IPS-20b (cell line): ENCODE measurements around the gene IFT122.

ENCODE experiments used
- H3K27ac ChIP-seq: one replicate; pipeline ENCODE4 v1.5.1; 2013; ENCODE audit warnings: low read length
- H3K27me3 ChIP-seq: 2 replicates; pipeline ENCODE4 v1.6.1; 2013; ENCODE audit warnings: mild to moderate bottlenecking, low read length, inconsistent platforms; ENCODE audit not compliant: insufficient read depth
- H3K36me3 ChIP-seq: 2 replicates; pipeline ENCODE4 v1.6.1; 2013; ENCODE audit warnings: low read depth, mild to moderate bottlenecking, inconsistent platforms, low read length, moderate library complexity; ENCODE audit not compliant: insufficient read depth
- H3K4me1 ChIP-seq: 2 replicates; pipeline ENCODE4 v1.6.1; 2013; ENCODE audit warnings: mild to moderate bottlenecking, control low read depth, inconsistent platforms, low read length, moderate library complexity; ENCODE audit not compliant: insufficient read depth
- H3K4me3 ChIP-seq: 2 replicates; pipeline ENCODE4 v1.5.1; 2013; ENCODE audit warnings: mild to moderate bottlenecking, low read length, inconsistent platforms
- H3K9ac ChIP-seq: 2 replicates; pipeline ENCODE4 v1.6.1; 2013; ENCODE audit warnings: low read depth, mild to moderate bottlenecking, inconsistent platforms, low read length, moderate library complexity
- H3K9me3 ChIP-seq: 2 replicates; pipeline ENCODE4 v1.6.1; 2013; ENCODE audit warnings: mild to moderate bottlenecking, low read depth, low read length, inconsistent platforms; ENCODE audit not compliant: insufficient read depth

IFT122 gene

GRCh38 chr3:129517516-129517915, 77.5 kb downstream of the IFT122 start:
- Histone ChIP-seq H3K27ac (no peak overlapping the region), H3K36me3 (peaks cover under 1% of the 10 kb centered on the region; the same call in 1 of the 2 replicates), H3K27me3 (no peaks in the 10 kb centered on the region), H3K9me3 (no peaks in the 10 kb centered on the region), H3K4me3 (no peak overlapping the region), H3K4me1 (no peaks in the 10 kb centered on the region), H3K9ac (no peak overlapping the region)

- H3K27ac ChIP-seq = no peak overlapping the region
- no peaks in the 10 kb centered on the region for H3K27me3 ChIP-seq
- no peaks in the 10 kb centered on the region for H3K4me1 ChIP-seq
- H3K9ac ChIP-seq = no peak overlapping the region
- no peak overlapping the region for H3K4me3 ChIP-seq
- H3K9me3 ChIP-seq = no peaks in the 10 kb centered on the region
- H3K36me3 ChIP-seq = no peaks in the 10 kb centered on the region
Measured at GRCh38 chr3:129518038-129518561, 78.1 kb downstream of the IFT122 start.

GRCh38 chr3:129518581-129518980, 78.6 kb downstream of the IFT122 start:
- Histone ChIP-seq H3K27me3 (no peaks in the 10 kb centered on the region), H3K36me3 (no peaks in the 10 kb centered on the region), H3K9ac (no peak overlapping the region), H3K27ac (no peak overlapping the region), H3K4me1 (no peaks in the 10 kb centered on the region), H3K4me3 (no peak overlapping the region), H3K9me3 (no peaks in the 10 kb centered on the region)

GRCh38 chr3:129519449-129519848, 79.4 kb downstream of the IFT122 start:
- Histone ChIP-seq H3K9me3 (no peaks in the 10 kb centered on the region), H3K4me3 (no peak overlapping the region), H3K9ac (no peak overlapping the region), H3K36me3 (no peaks in the 10 kb centered on the region), H3K27ac (no peak overlapping the region), H3K4me1 (no peaks in the 10 kb centered on the region), H3K27me3 (no peaks in the 10 kb centered on the region)

- H3K27me3 ChIP-seq = no peaks in the 10 kb centered on the region
- no peak overlapping the region for H3K27ac ChIP-seq
- H3K9ac ChIP-seq = no peak overlapping the region
- H3K4me3 ChIP-seq = no peak overlapping the region
- no peaks in the 10 kb centered on the region for H3K9me3 ChIP-seq
- H3K36me3 ChIP-seq = no peaks in the 10 kb centered on the region
- H3K4me1 ChIP-seq = no peaks in the 10 kb centered on the region
Measured at GRCh38 chr3:129519896-129520715, 80.1 kb downstream of the IFT122 start.

GRCh38 chr3:129520960-129521359, 80.9 kb downstream of the IFT122 start:
- no peaks in the 10 kb centered on the region for H3K36me3 ChIP-seq
- H3K9ac ChIP-seq = no peak overlapping the region
- no peaks in the 10 kb centered on the region for H3K4me1 ChIP-seq
- no peak overlapping the region for H3K4me3 ChIP-seq
- no peaks in the 10 kb centered on the region for H3K9me3 ChIP-seq
- H3K27ac ChIP-seq = no peak overlapping the region
- H3K27me3 ChIP-seq = no peaks in the 10 kb centered on the region

GRCh38 chr3:129521611-129522010, 81.6 kb downstream of the IFT122 start:
- no peaks in the 10 kb centered on the region for H3K4me1 ChIP-seq
- no peak overlapping the region for H3K9ac ChIP-seq
- H3K9me3 ChIP-seq = no peaks in the 10 kb centered on the region
- H3K27me3 ChIP-seq = no peaks in the 10 kb centered on the region
- no peak overlapping the region for H3K4me3 ChIP-seq
- H3K36me3 ChIP-seq = no peaks in the 10 kb centered on the region
- no peak overlapping the region for H3K27ac ChIP-seq

- Histone ChIP-seq H3K27me3 (no peaks in the 10 kb centered on the region), H3K9ac (no peak overlapping the region), H3K36me3 (no peaks in the 10 kb centered on the region), H3K4me1 (no peaks in the 10 kb centered on the region), H3K27ac (no peak overlapping the region), H3K9me3 (no peaks in the 10 kb centered on the region), H3K4me3 (no peak overlapping the region)
Measured at GRCh38 chr3:129522953-129523352, 82.9 kb downstream of the IFT122 start.

GRCh38 chr3:129524081-129524480, 84.1 kb downstream of the IFT122 start:
- H3K4me3 ChIP-seq = no peak overlapping the region
- no peaks in the 10 kb centered on the region for H3K9me3 ChIP-seq
- H3K27ac ChIP-seq = no peak overlapping the region
- no peaks in the 10 kb centered on the region for H3K36me3 ChIP-seq
- no peaks in the 10 kb centered on the region for H3K4me1 ChIP-seq
- H3K9ac ChIP-seq = no peak overlapping the region
- no peaks in the 10 kb centered on the region for H3K27me3 ChIP-seq

GRCh38 chr3:129525341-129525968, 85.4 kb downstream of the IFT122 start:
- Histone ChIP-seq H3K4me1 (peaks cover 9% of the 10 kb centered on the region), H3K9ac (no peak overlapping the region), H3K4me3 (no peak overlapping the region), H3K36me3 (no peaks in the 10 kb centered on the region), H3K9me3 (no peaks in the 10 kb centered on the region), H3K27ac (no peak overlapping the region), H3K27me3 (no peaks in the 10 kb centered on the region)

- Histone ChIP-seq H3K36me3 (no peaks in the 10 kb centered on the region), H3K4me1 (peaks cover 13% of the 10 kb centered on the region), H3K9me3 (no peaks in the 10 kb centered on the region), H3K9ac (no peak overlapping the region), H3K27me3 (no peaks in the 10 kb centered on the region), H3K27ac (no peak overlapping the region), H3K4me3 (no peak overlapping the region)
Measured at GRCh38 chr3:129526121-129526900, 86.3 kb downstream of the IFT122 start.
